ENCODE measurements around the gene IL22. TPM values are rescaled to one million over a fixed set of nuclear protein-coding genes. Genes with fewer than 3 reads are reported as not detected.

Gene IL22
- total RNA-seq, 4 donors from 2014 or later = not detected

DNA sequence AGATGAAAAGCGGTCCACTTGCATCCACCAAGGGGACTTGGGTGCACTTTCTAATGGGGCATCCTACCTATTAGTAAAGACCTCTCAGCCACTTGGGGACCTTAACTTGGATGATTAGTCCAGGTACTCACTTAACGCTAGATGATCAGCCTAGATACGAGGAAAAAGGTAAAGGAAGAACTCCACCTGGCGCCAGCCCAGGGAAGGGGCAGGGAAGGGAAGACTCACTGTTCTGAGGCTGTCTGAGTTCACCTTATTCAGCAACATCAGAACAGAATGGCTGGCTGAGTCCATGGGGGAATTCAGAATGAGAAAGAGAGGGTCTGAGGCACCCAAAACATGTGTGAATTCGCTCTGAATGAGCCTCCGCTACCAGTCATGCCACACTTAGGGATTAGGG is 7.1 kb downstream of the IL22 start:
- H3K27ac ChIP-seq = peak overlapping the region; percentile 55 to 80 (median 72)
- H3K4me1 ChIP-seq = peaks cover 0 to 8% (median 0%) of the 10 kb centered on the region in 4 donors
- intact Hi-C loops (cut with DNase I; ENCODE audit: low total_unique reads) (no loop called here), in situ Hi-C loops (cut with MboI; ENCODE audit: low pct_ligation_motif_present in 1 of 4, low pct_unique_long_range_greater_than_20kb in 1 of 4, low sequenced_read_pairs in 3 of 4) (no loop called here)
- H3K4me3 ChIP-seq = peak overlapping the region in 1 of 4 donors; percentile 34
- 82 to 86% methylated on average over 4 to 6 of the region's 6 CpGs for WGBS, 2 donors (ENCODE audit: low coverage in 1 of 2)
- TF ChIP-seq POLR2A (IDR thresholded peaks at IDR 0.05) (no peak), EP300 (IDR thresholded peaks at IDR 0.05; ENCODE audit: low read depth) (no peak), POLR2AphosphoS5 (IDR thresholded peaks at IDR 0.05) (no peak)
- TF ChIP-seq, protein P1, sequence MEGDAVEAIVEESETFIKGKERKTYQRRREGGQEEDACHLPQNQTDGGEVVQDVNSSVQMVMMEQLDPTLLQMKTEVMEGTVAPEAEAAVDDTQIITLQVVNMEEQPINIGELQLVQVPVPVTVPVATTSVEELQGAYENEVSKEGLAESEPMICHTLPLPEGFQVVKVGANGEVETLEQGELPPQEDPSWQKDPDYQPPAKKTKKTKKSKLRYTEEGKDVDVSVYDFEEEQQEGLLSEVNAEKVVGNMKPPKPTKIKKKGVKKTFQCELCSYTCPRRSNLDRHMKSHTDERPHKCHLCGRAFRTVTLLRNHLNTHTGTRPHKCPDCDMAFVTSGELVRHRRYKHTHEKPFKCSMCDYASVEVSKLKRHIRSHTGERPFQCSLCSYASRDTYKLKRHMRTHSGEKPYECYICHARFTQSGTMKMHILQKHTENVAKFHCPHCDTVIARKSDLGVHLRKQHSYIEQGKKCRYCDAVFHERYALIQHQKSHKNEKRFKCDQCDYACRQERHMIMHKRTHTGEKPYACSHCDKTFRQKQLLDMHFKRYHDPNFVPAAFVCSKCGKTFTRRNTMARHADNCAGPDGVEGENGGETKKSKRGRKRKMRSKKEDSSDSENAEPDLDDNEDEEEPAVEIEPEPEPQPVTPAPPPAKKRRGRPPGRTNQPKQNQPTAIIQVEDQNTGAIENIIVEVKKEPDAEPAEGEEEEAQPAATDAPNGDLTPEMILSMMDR (IDR thresholded peaks at IDR 0.05) = no peak
- H3K9me3 ChIP-seq = no peaks in the 10 kb centered on the region
- DNase-seq = no peak
- H3K27me3 ChIP-seq = no peaks in the 10 kb centered on the region
- no peaks in the 10 kb centered on the region for H3K36me3 ChIP-seq

DNA sequence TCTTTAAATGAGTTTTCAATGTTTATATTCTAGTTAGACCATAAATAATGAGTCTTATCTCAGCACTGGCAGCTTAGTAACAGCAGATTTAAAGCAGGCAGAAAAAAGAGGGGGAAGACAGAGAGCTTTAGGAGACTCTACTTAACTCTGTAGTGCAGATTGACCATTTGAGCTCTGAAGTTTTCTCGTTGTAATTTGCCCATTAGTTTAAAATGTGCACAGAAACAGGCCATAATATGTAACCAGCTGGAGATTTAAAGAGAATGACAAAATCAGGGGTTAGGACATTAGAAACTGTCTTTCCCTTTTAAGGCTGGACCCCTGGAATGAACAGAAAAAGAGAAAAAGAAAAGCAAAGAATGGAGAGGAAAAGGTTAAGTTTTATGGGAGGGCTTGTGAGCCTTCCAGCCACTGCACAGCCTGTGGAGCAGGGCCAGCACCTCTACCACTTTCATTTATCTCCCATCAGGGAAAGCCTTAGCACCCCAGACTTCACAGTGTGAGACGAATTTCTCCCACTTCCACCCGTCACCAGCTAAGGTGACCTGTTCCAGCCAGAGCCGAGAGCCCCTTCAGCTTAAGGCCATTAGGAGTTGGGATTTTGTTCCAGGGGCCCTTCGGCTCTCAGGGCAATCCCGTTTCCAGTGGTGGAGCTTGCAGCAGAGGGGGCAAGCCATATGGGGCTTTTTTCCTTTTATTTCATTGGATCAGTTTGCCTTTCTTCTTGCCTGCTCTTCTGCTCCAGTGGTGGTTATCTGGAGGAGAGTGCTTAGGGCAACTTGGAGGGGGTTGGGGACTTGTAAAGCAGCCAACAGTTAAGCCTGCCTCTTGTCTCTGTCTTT is 8.0 kb downstream of the IL22 start:
- no peaks in the 10 kb centered on the region for H3K9me3 ChIP-seq
- no peak for DNase-seq
- H3K36me3 ChIP-seq = no peaks in the 10 kb centered on the region
- peak overlapping the region in 3 of 4 donors; percentile 1 to 34 (median 6) for H3K4me3 ChIP-seq
- in situ Hi-C loops (cut with MboI; ENCODE audit: low pct_ligation_motif_present in 1 of 4, low pct_unique_long_range_greater_than_20kb in 1 of 4, low sequenced_read_pairs in 3 of 4) = no loop called here
- peaks cover 0 to 16% (median 1%) of the 10 kb centered on the region in 4 donors for H3K4me1 ChIP-seq
- WGBS, 2 donors (ENCODE audit: low coverage in 1 of 2) = 37 to 58% methylated on average over 2 to 6 of the region's 6 CpGs
- TF ChIP-seq EP300 (IDR thresholded peaks at IDR 0.05; ENCODE audit: low read depth) (no peak), POLR2A (IDR thresholded peaks at IDR 0.05) (no peak), POLR2AphosphoS5 (IDR thresholded peaks at IDR 0.05) (no peak)
- TF ChIP-seq, protein P1 (IDR thresholded peaks at IDR 0.05) = no peak
- intact Hi-C loops (cut with DNase I; ENCODE audit: low total_unique reads) = no loop called here
- H3K27me3 ChIP-seq = no peaks in the 10 kb centered on the region
- H3K27ac ChIP-seq = peak overlapping the region; percentile 55 to 80 (median 72)

DNA sequence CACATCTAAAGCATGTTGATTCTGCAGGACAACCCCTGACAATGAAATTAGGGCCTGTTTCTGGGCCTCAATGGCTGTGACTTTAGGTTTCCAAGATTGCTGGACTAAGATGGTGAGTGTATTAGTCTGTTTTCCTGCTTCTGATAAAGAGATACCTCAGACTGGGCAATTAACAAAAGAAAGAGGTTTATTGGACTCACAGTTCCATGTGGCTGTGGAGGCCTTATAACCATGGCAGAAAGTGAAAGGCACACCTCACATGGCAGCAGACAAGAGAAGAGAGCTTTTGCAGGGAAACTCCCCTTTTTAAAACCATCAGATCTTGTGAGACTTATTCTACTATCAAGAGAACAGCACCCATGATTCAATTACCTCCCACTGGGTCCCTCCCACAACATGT is 10.6 kb downstream of the IL22 start:
- H3K27ac ChIP-seq = no peak overlapping the region
- H3K4me1 ChIP-seq = peaks cover 0 to 22% (median 1%) of the 10 kb centered on the region in 4 donors
- in situ Hi-C loops (cut with MboI; ENCODE audit: low pct_ligation_motif_present in 1 of 4, low pct_unique_long_range_greater_than_20kb in 1 of 4, low sequenced_read_pairs in 3 of 4) = no loop called here

DNA sequence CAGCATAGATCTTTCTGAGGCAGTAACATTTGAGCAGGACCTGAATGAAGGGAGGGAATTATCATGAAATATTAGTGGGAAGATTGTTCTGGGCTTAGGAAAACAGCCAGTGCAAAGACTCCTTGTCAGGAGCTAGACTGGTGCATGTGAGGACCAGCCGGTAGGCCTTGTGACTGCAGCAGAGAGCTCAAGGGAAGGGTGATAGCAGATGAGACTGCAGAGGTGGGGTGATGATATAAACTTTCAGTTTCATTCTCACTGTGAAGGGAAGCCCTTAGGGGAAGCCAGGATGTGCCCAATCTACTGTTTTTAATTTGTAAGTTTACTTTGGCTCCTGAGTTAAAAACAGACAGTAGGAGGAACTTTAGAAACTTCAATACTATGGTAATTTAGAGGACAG is 12.4 kb downstream of the IL22 start:
- TF ChIP-seq, protein P1 (IDR thresholded peaks at IDR 0.05) = no peak
- no peak for TF ChIP-seq POLR2A (IDR thresholded peaks at IDR 0.05)
- no peak for TF ChIP-seq EP300 (IDR thresholded peaks at IDR 0.05; ENCODE audit: low read depth)
- no peak for TF ChIP-seq POLR2AphosphoS5 (IDR thresholded peaks at IDR 0.05)
- H3K4me3 ChIP-seq = no peak overlapping the region
- H3K4me1 ChIP-seq = peaks cover 0 to 27% (median 12%) of the 10 kb centered on the region in 4 donors
- 31 to 33% methylated on average over 1 of the region's 1 CpG for WGBS, 2 donors (ENCODE audit: low coverage in 1 of 2)
- peak; percentile 29 for DNase-seq
- no peaks in the 10 kb centered on the region for H3K36me3 ChIP-seq
- intact Hi-C loops (cut with DNase I; ENCODE audit: low total_unique reads) (no loop called here), in situ Hi-C loops (cut with MboI; ENCODE audit: low pct_ligation_motif_present in 1 of 4, low pct_unique_long_range_greater_than_20kb in 1 of 4, low sequenced_read_pairs in 3 of 4) (no loop called here)
- no peaks in the 10 kb centered on the region for H3K9me3 ChIP-seq
- peak overlapping the region; percentile 23 to 52 (median 44) for H3K27ac ChIP-seq
- H3K27me3 ChIP-seq = no peaks in the 10 kb centered on the region

More for the DNA sequence above, 10.6 kb downstream of the IL22 start:
- Histone ChIP-seq H3K9me3 (no peaks in the 10 kb centered on the region), H3K27me3 (no peaks in the 10 kb centered on the region), H3K36me3 (no peaks in the 10 kb centered on the region), H3K4me3 (no peak overlapping the region)
- no peak for DNase-seq
- TF ChIP-seq POLR2A (IDR thresholded peaks at IDR 0.05) (no peak), EP300 (IDR thresholded peaks at IDR 0.05; ENCODE audit: low read depth) (no peak), POLR2AphosphoS5 (IDR thresholded peaks at IDR 0.05) (no peak)
- TF ChIP-seq, protein P1 (IDR thresholded peaks at IDR 0.05) = no peak
- intact Hi-C loops (cut with DNase I; ENCODE audit: low total_unique reads) = no loop called here

All from transverse colon (tissue), 4 donors.